Adrenal gland (tissue), 12 donors: ENCODE measurements around the gene PRKN. TPM values are rescaled to one million over a fixed set of nuclear protein-coding genes. Genes with fewer than 3 reads are reported as not detected.

Source experiments
- DNase-seq, 7 donors: peaks; one replicate each; pipeline ENCODE4 v3.0.0-alpha.2; 2019 to 2020
- H3K27ac ChIP-seq, 5 donors: fragments of 200-600 bp; sonication (generic) in 4 of 5; 1 replicate in 3 of 5; 2 replicates in 2 of 5; pipeline versions ENCODE4 v1.5.1 to v1.8.0; 2016 to 2020; ENCODE audit warnings: mild to moderate bottlenecking in 1 of 5
- H3K27me3 ChIP-seq: fragments of 200-600 bp; 2 replicates; pipeline ENCODE4 v1.8.0; 2021
- H3K36me3 ChIP-seq, 2 donors: fragments of 200-600 bp; replicated peaks in 1 of 2; 1 replicate in 1 of 2; 2 replicates in 1 of 2; pipeline versions ENCODE4 v1.5.1 to v1.8.0; 2018 to 2022
- H3K4me1 ChIP-seq, 2 donors: fragments of 200-600 bp; replicated peaks in 1 of 2; 1 replicate in 1 of 2; 2 replicates in 1 of 2; pipeline versions ENCODE4 v1.5.1 to v1.8.0; 2018 to 2021
- H3K4me3 ChIP-seq, 4 donors: fragments of 200-600 bp; sonication (generic) in 3 of 4; one replicate each; pipeline ENCODE4 v1.5.1; 2016 to 2018
- H3K9me3 ChIP-seq, 3 donors: fragments of 200-600 bp; sonication (generic) in 1 of 3; replicated peaks in 1 of 3; 1 replicate in 2 of 3; 2 replicates in 1 of 3; pipeline versions ENCODE4 v1.5.1 to v1.8.0; 2016 to 2021
- CTCF ChIP-seq, 6 experiments: fragments of 450-650 bp in 4 of 6; fragments of 200-600 bp in 2 of 6; sonication (generic) in 1 of 6; IDR thresholded peaks; 1 replicate in 5 of 6; 2 replicates in 1 of 6; pipeline versions ENCODE4 v1.5.1 to v1.8.0; 2016 to 2021; ENCODE audit warnings: antibody characterized with exemption in 6 of 6, mild to moderate bottlenecking in 2 of 6, moderate library complexity in 1 of 6
- POLR2A ChIP-seq, 2 donors: fragments of 450-650 bp; IDR thresholded peaks; one replicate each; pipeline ENCODE4 v1.6.1; 2017; ENCODE audit warnings: antibody characterized with exemption in 2 of 2, mild to moderate bottlenecking in 2 of 2, moderate library complexity in 1 of 2
- WGBS, 4 donors: extraction: QIAGEN DNeasy Blood & Tissue Kit in 2 of 4; methylation state at CpG; one replicate each; pipeline versions ENCODE4 v1.1.5 to v1.1.7; 2013 to 2017; 5-methylcytosine and 5-hydroxymethylcytosine counted together
- intact Hi-C, 2 donors: fragments of 100-400 bp; cut with DNase I; formaldehyde crosslinking; loops; one replicate each; pipeline versions ENCODE4 v1.14.1 to v1.15.0; 2022 to 2023
- polyA plus RNA-seq, 3 donors: library from polyadenylated mRNA; stranded (reverse); fragments of 200-250 nt in 2 of 3; fragments of 350-450 nt in 1 of 3; fragmentation: Illumina TruSeq in 1 of 3; extraction: RNeasy Lipid Tissue Mini Kit (QIAGEN cat#74804) in 1 of 3; gene quantifications; one replicate each; pipeline ENCODE4 v1.2.3, GENCODE V29; 2013 to 2014
- total RNA-seq, 9 donors: library from RNA; depleted of rRNA in 4 of 9; stranded (reverse); fragments of >200 nt in 4 of 9; fragments of 120-200 nt in 1 of 9; fragmentation: NEBNext Ultra II Directional in 1 of 9; extraction: Animal tissue kit (Norgen Biotek cat#: 25700) in 1 of 9; gene quantifications; one replicate each; pipeline versions ENCODE4 v1.1.0 to v1.2.4, GENCODE V29; 2013 to 2023
- donor health status: healthy with polysubstance abuse.
- donor health status: Bipolar disorder and iron deficiency.
- donor health status: DM: yes; HTN: yes; CAD: no.
- donor health status: DM: no; HTN: no; CAD: no.
- donor health status: DM: no; HTN: no; CAD: no.
- donor health status: DM: yes; HTN: yes; CAD: no.

Gene PRKN
- total and polyA plus RNA-seq, 12 donors, result 1.9 to 159 (median 13.3) TPM

DNA sequence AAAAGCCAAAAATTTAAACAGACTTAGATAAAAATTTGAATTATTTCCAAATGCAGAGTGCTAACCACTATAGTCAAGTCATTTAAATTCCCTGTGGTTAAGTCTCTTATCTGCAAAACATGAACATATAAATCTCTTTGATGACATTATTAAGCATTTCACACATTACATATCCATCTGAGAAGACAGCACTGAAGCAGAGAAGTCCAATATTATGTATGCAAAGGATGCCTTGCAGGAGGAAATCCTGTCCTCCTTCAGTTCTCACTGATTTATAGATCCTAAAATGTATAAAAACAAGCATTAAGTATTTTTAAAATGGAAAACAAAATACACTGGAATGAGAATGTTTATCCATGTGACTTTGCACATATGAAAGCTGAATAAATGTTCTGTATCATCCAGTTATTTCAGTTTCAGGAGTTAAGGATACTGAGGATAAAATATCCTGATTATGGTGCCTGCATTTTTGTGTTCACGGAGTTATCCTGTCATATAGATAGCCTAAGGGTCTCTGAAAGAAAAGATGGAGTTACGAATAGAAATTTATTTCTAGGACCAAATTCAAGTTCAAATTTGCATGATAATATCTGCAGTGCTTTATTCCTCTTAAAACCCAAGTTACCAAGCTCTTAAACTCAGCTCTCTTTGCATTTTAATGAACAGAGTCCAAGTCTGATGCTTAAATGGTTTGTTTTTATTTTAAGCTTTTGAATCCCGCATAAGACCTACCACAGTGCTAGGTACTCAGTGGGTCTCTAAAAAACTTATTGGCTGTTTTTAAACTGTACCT is 145.4 kb downstream of the PRKN start:
- Histone ChIP-seq H3K4me3 (no peak overlapping the region), H3K9me3 (no peaks in the 10 kb centered on the region), H3K36me3 (no peaks in the 10 kb centered on the region), H3K27me3 (no peaks in the 10 kb centered on the region), H3K27ac (no peak overlapping the region), H3K4me1 (peaks cover 0 to 5% of the 10 kb centered on the region in 2 donors)
- no peak for DNase-seq
- no peak for TF ChIP-seq CTCF (IDR thresholded peaks at IDR 0.05)
- TF ChIP-seq POLR2A (IDR thresholded peaks at IDR 0.05), result no peak
- intact Hi-C loops, result no loop called here
- WGBS, 4 donors, result 88 to 93% (median 91%) methylated on average over 3 of the region's 3 CpGs

- Histone ChIP-seq H3K4me3 (no peak overlapping the region), H3K36me3 (no peaks in the 10 kb centered on the region), H3K27ac (no peak overlapping the region), H3K4me1 (no peaks in the 10 kb centered on the region), H3K27me3 (no peaks in the 10 kb centered on the region), H3K9me3 (no peaks in the 10 kb centered on the region)
- DNase-seq, result no peak
- 86 to 95% (median 92%) methylated on average over 4 of the region's 4 CpGs for WGBS, 4 donors
- intact Hi-C loops, result no loop called here
- TF ChIP-seq POLR2A (IDR thresholded peaks at IDR 0.05), result no peak
- no peak for TF ChIP-seq CTCF (IDR thresholded peaks at IDR 0.05)
Measured at GRCh38 chr6:162580619-162581018, 146.9 kb downstream of the PRKN start.

GRCh38 chr6:162576016-162576415 is 151.6 kb downstream of the PRKN start:
- TF ChIP-seq POLR2A (IDR thresholded peaks at IDR 0.05) (no peak), CTCF (IDR thresholded peaks at IDR 0.05) (no peak)

GRCh38 chr6:162572240-162572639 is 155.3 kb downstream of the PRKN start:
- WGBS, 4 donors, result 42 to 49% (median 45%) methylated on average over 3 of the region's 3 CpGs
- Histone ChIP-seq H3K36me3 (no peaks in the 10 kb centered on the region), H3K27ac (no peak overlapping the region), H3K4me3 (no peak overlapping the region), H3K9me3 (peaks cover 0 to 6% (median 3%) of the 10 kb centered on the region in 3 donors), H3K4me1 (no peaks in the 10 kb centered on the region), H3K27me3 (no peaks in the 10 kb centered on the region)
- TF ChIP-seq CTCF (IDR thresholded peaks at IDR 0.05) (no peak), POLR2A (IDR thresholded peaks at IDR 0.05) (no peak)
- no peak for DNase-seq
- intact Hi-C loops, result no loop called here

More at GRCh38 chr6:162576016-162576415, 151.6 kb downstream of the PRKN start:
- H3K4me1 ChIP-seq, result no peaks in the 10 kb centered on the region
- 92 to 99% (median 97%) methylated on average over 2 of the region's 2 CpGs for WGBS, 4 donors
- no peak for DNase-seq
- H3K9me3 ChIP-seq, result no peaks in the 10 kb centered on the region
- intact Hi-C loops, result no loop called here
- H3K27me3 ChIP-seq, result no peaks in the 10 kb centered on the region
- no peak overlapping the region for H3K4me3 ChIP-seq
- H3K36me3 ChIP-seq, result no peaks in the 10 kb centered on the region
- H3K27ac ChIP-seq, result no peak overlapping the region
